Stimulated activated naive B cell treated with anti-CD40 and anti-IgM and Interleukin-4, amounts not matched to agents 10 μg/mL and 1 μg/mL and 100 μg/mL, for 72 hours (primary cell): ENCODE data around the gene CORO2A.
"Not testable (repeated sequence)": the region's sequence is repeated elsewhere in the genome, so short reads cannot be mapped to it uniquely, and the experiment has no call there.

Source experiments
- ATAC-seq, 2 donors: fragments of 150-1000 bp; cut with Tn5 transposase; replicated peaks; 2 replicates each; pipeline ENCODE4 v1.10.0; 2021; ENCODE audit warnings: moderate library complexity in 1 of 2
- DNase-seq: peaks from one replicate; pipeline ENCODE4 v3.0.0; 2021
- H3K27ac Mint-ChIP-seq: one replicate; pipeline ENCODE4 v1.8.0; 2022; ENCODE audit warnings: mild to moderate bottlenecking, mixed read lengths
- H3K27me3 Mint-ChIP-seq, 2 donors: one replicate each; pipeline ENCODE4 v1.8.0; 2022; ENCODE audit warnings: mixed read lengths in 2 of 2
- H3K36me3 Mint-ChIP-seq, 2 donors: one replicate each; pipeline ENCODE4 v1.8.0; 2022; ENCODE audit warnings: mixed read lengths in 2 of 2, mild to moderate bottlenecking in 1 of 2
- H3K4me1 Mint-ChIP-seq, 2 donors: one replicate each; pipeline ENCODE4 v1.8.0; 2022; ENCODE audit warnings: mixed read lengths in 2 of 2, mild to moderate bottlenecking in 1 of 2
- H3K4me3 Mint-ChIP-seq, 2 donors: one replicate each; pipeline ENCODE4 v1.8.0; 2022; ENCODE audit warnings: mild to moderate bottlenecking in 2 of 2, mixed read lengths in 2 of 2, moderate library complexity in 1 of 2
- H3K9me3 Mint-ChIP-seq, 2 donors: one replicate each; pipeline ENCODE4 v1.8.0; 2022; ENCODE audit warnings: mixed read lengths in 2 of 2, mild to moderate bottlenecking in 1 of 2

The CORO2A gene

GRCh38 chr9:98178874-98179850, 13.3 kb downstream of the CORO2A start:
- no peak for ATAC-seq
- DNase-seq: no peak
- Mint-ChIP-seq H3K4me3 (no peak overlapping the region), H3K27ac (no peak overlapping the region), H3K9me3 (no peaks in the 10 kb centered on the region), H3K27me3 (no peaks in the 10 kb centered on the region), H3K4me1 (no peaks in the 10 kb centered on the region), H3K36me3 (no peaks in the 10 kb centered on the region)

- ATAC-seq (no peak), DNase-seq (no peak)
- H3K4me3 Mint-ChIP-seq: no peak overlapping the region
- H3K27me3 Mint-ChIP-seq: peaks cover 0 to 7% of the 10 kb centered on the region in 2 donors
- H3K9me3 Mint-ChIP-seq: no peaks in the 10 kb centered on the region
- H3K4me1 Mint-ChIP-seq: peaks cover 0 to 2% of the 10 kb centered on the region in 2 donors
- peaks cover 0 to 3% of the 10 kb centered on the region in 2 donors for H3K36me3 Mint-ChIP-seq
- no peak overlapping the region for H3K27ac Mint-ChIP-seq
Observed at GRCh38 chr9:98176391-98177259, 15.8 kb downstream of the CORO2A start.

DNA sequence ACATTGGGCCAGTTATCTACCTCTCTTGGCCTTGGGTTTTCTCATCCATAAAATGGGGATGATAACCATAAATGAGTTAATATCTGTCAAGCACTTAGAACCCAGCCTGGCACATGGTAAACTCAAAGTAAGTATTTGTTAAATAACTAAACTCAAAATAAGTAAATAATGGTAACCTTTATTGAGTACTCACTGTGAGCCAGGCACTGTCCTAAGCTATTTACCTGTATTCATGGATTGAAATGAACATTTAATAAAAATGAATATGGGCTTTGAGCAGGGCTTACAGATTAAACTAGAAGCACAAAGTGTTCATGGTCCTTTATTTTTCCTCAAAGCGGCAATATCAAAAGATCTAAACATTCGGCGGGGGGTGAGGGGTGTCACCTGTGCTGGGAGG, 16.7 kb downstream of the CORO2A start:
- no peaks in the 10 kb centered on the region for H3K9me3 Mint-ChIP-seq
- H3K4me1 Mint-ChIP-seq: peaks cover 0 to 2% of the 10 kb centered on the region in 2 donors
- ATAC-seq (no peak), DNase-seq (no peak)
- peaks cover 7 to 15% of the 10 kb centered on the region in 2 donors for H3K27me3 Mint-ChIP-seq
- peaks cover 0 to 3% of the 10 kb centered on the region in 2 donors for H3K36me3 Mint-ChIP-seq
- H3K27ac Mint-ChIP-seq: no peak overlapping the region
- no peak overlapping the region for H3K4me3 Mint-ChIP-seq

DNA sequence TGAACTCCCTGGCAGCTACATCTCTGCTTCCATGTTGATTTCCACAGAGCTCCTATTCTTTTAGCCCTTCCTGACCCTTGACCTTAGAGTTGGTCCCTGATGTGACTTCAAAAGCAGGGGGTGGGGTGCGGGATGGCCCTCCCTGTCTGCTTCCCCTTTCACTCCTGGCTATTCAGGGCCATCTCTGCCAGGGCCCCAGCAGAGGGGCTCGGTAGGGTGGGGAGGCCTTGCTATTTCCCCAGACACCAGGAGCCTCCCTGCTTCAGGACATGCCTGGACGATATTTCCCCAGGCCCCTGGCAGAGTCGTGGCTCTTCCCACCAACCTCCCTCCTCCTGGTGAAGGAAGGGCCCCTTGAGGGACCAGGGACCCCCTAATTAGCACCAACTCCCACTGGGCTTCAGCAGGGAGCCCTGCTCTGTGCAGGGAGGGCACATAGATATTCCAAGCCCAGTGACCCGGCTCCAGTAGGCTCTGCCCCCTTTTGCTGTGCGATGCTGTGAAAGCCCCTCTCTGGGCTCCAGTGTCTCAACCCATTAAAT, 17.3 kb downstream of the CORO2A start:
- Mint-ChIP-seq H3K27ac (no peak overlapping the region), H3K4me3 (no peak overlapping the region), H3K36me3 (peaks cover 0 to 3% of the 10 kb centered on the region in 2 donors), H3K4me1 (peaks cover 0 to 2% of the 10 kb centered on the region in 2 donors), H3K9me3 (no peaks in the 10 kb centered on the region), H3K27me3 (peaks cover 7 to 15% of the 10 kb centered on the region in 2 donors)
- DNase-seq (no peak), ATAC-seq (no peak)

GRCh38 chr9:98174502-98174918, 17.9 kb downstream of the CORO2A start:
- H3K36me3 Mint-ChIP-seq, H3K4me1 Mint-ChIP-seq, H3K27ac Mint-ChIP-seq, DNase-seq, H3K9me3 Mint-ChIP-seq, H3K4me3 Mint-ChIP-seq, ATAC-seq: not testable (repeated sequence)
- H3K27me3 Mint-ChIP-seq: peaks cover 7 to 15% of the 10 kb centered on the region in 2 donors

GRCh38 chr9:98173181-98173580, 19.3 kb downstream of the CORO2A start:
- Mint-ChIP-seq H3K27ac (no peak overlapping the region), H3K4me1 (peaks cover 0 to 3% of the 10 kb centered on the region in 2 donors), H3K9me3 (no peaks in the 10 kb centered on the region), H3K36me3 (peaks cover 0 to 3% of the 10 kb centered on the region in 2 donors), H3K27me3 (peaks cover 7 to 15% of the 10 kb centered on the region in 2 donors), H3K4me3 (no peak overlapping the region)
- no peak for ATAC-seq
- DNase-seq: no peak

DNA sequence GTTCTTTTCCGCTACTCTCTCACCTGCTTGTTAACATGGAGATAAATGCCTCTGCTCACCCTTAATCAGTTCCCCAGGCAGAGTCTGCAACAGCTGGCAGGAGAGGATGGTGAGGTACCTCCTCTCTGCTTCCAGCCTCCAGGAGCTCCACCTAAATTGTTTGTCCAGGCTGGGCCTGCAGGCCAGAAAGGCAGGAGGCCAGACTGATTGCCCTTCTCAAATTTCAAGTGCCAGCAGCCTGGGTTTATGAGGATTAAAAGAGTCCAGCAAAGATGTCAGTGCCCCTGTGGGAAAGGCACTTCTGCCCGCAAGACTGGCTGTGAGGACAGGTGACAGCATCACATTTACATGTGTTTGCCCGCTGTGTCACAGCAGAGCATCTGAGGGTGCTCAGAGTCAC, 19.8 kb downstream of the CORO2A start:
- H3K36me3 Mint-ChIP-seq: peaks cover 0 to 3% of the 10 kb centered on the region in 2 donors
- H3K27me3 Mint-ChIP-seq: peaks cover 7 to 15% of the 10 kb centered on the region in 2 donors
- ATAC-seq (no peak), DNase-seq (no peak)
- peaks cover 0 to 3% of the 10 kb centered on the region in 2 donors for H3K4me1 Mint-ChIP-seq
- H3K9me3 Mint-ChIP-seq: no peaks in the 10 kb centered on the region
- no peak overlapping the region for H3K27ac Mint-ChIP-seq
- H3K4me3 Mint-ChIP-seq: no peak overlapping the region

GRCh38 chr9:98171176-98171925, 21.1 kb downstream of the CORO2A start:
- no peaks in the 10 kb centered on the region for H3K9me3 Mint-ChIP-seq
- H3K4me1 Mint-ChIP-seq: peaks cover 0 to 3% of the 10 kb centered on the region in 2 donors
- H3K4me3 Mint-ChIP-seq: no peak overlapping the region
- peaks cover 0 to 3% of the 10 kb centered on the region in 2 donors for H3K36me3 Mint-ChIP-seq
- ATAC-seq: no peak
- no peak for DNase-seq
- H3K27me3 Mint-ChIP-seq: peaks cover 7 to 15% of the 10 kb centered on the region in 2 donors
- peak overlapping the region; percentile 9 for H3K27ac Mint-ChIP-seq

- Mint-ChIP-seq H3K4me3 (no peak overlapping the region), H3K9me3 (no peaks in the 10 kb centered on the region), H3K27me3 (peaks cover 7 to 15% of the 10 kb centered on the region in 2 donors), H3K36me3 (peaks cover 0 to 3% of the 10 kb centered on the region in 2 donors), H3K4me1 (peaks cover 0 to 3% of the 10 kb centered on the region in 2 donors), H3K27ac (peak overlapping the region; percentile 83)
- DNase-seq (no peak), ATAC-seq (peak; percentile 33 to 86)
Observed at GRCh38 chr9:98168941-98169488, 23.4 kb downstream of the CORO2A start.

- ATAC-seq: no peak
- Mint-ChIP-seq H3K36me3 (no peaks in the 10 kb centered on the region), H3K27ac (no peak overlapping the region), H3K4me1 (peaks cover 0 to 2% of the 10 kb centered on the region in 2 donors), H3K27me3 (peaks cover 7 to 15% of the 10 kb centered on the region in 2 donors), H3K9me3 (no peaks in the 10 kb centered on the region), H3K4me3 (no peak overlapping the region)
- no peak for DNase-seq
Observed at GRCh38 chr9:98168153-98168780, 24.2 kb downstream of the CORO2A start.

DNA sequence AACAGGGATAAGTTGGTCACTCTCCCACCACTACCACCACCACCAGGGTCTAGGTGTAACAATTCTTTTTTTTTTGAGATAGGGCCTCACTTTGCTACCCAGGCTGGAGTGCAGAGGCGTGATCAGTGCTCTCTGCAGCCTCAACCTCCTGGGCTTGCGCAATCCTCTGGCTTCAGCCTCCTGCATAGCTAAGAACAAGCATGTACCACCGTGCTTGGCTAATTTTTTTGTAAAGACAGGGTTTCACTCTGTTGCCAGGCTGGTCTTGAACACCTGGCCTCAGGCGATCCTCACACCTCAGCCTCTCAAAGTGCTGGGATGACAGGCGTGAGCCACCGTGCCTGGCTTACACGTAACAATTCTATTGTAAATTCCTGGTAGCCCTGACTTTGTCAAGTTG, 27.5 kb downstream of the CORO2A start:
- H3K27ac Mint-ChIP-seq: no peak overlapping the region
- no peaks in the 10 kb centered on the region for H3K36me3 Mint-ChIP-seq
- H3K27me3 Mint-ChIP-seq: peaks cover 0 to 2% of the 10 kb centered on the region in 2 donors
- H3K9me3 Mint-ChIP-seq: no peaks in the 10 kb centered on the region
- no peak overlapping the region for H3K4me3 Mint-ChIP-seq
- DNase-seq (no peak), ATAC-seq (no peak)
- peaks cover 0 to 2% of the 10 kb centered on the region in 2 donors for H3K4me1 Mint-ChIP-seq

GRCh38 chr9:98162613-98163012, 29.8 kb downstream of the CORO2A start:
- no peak for ATAC-seq
- Mint-ChIP-seq H3K4me1 (no peaks in the 10 kb centered on the region), H3K4me3 (no peak overlapping the region), H3K9me3 (no peaks in the 10 kb centered on the region), H3K27ac (no peak overlapping the region), H3K36me3 (no peaks in the 10 kb centered on the region), H3K27me3 (peaks cover 0 to 8% of the 10 kb centered on the region in 2 donors)
- no peak for DNase-seq

- Mint-ChIP-seq H3K27ac (no peak overlapping the region), H3K4me3 (no peak overlapping the region), H3K9me3 (no peaks in the 10 kb centered on the region), H3K27me3 (peaks cover 0 to 8% of the 10 kb centered on the region in 2 donors), H3K4me1 (no peaks in the 10 kb centered on the region), H3K36me3 (no peaks in the 10 kb centered on the region)
- DNase-seq (no peak), ATAC-seq (no peak)
Observed at GRCh38 chr9:98161851-98162250, 30.6 kb downstream of the CORO2A start.
